ENCODE results near the gene WDR89.

WDR89 gene

DNA sequence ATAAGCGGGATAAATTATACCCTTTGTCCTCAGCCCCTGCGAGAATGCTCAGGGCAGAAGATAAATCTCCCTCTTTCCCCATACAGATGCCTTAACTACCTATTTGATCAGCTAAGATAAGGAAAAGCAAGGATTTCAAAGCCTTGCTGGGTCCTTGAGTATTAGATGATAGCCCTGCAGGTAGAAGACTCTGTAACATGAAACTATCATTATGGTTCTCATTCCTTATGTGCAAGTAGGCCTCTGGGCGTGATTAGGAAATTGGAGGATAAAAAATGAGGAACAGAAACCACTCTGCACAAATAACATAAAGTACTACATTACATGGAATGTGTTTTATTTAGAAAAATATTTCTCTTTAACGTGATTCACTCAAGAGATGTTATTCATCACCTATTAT is 14.5 kb upstream of the WDR89 start:
- TF ChIP-seq SIN3A (IDR thresholded peaks at IDR 0.05; ENCODE audit: borderline replicate concordance, insufficient read depth, low read length) (no peak), TAF1 (IDR thresholded peaks at IDR 0.05; ENCODE audit: borderline replicate concordance, insufficient read depth, low read length) (no peak), REST (IDR thresholded peaks at IDR 0.05; ENCODE audit: insufficient read depth in 1 of 2, low read depth in 2 of 2, low read length in 2 of 2) (no peak), FOXP2 (optimal IDR thresholded peaks at IDR 0.05; ENCODE audit: borderline replicate concordance, extremely low read depth, extremely low read length, insufficient read depth) (no peak), POLR2AphosphoS5 (IDR thresholded peaks at IDR 0.05; ENCODE audit: low read depth, low read length) (no peak)

DNA sequence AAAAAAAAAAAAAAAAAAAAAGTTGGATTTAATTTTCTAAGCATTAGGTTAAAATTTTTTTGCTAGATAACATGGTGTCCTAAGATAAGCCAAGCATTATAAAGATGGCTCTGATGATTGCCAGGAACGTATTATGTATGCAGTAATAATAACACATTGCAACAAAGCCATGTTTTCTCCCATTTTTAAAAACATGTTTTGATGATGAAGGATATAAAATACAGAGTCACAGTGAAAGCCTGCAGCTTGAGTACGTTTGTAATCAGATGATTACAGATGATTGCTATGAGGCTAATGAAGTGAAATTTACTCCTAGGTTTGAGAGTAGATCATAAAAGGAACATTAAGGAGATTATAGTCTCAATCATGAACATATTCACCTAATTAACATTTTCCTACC is 13.3 kb upstream of the WDR89 start:
- TF ChIP-seq TAF1 (IDR thresholded peaks at IDR 0.05; ENCODE audit: borderline replicate concordance, insufficient read depth, low read length) (no peak), REST (IDR thresholded peaks at IDR 0.05; ENCODE audit: insufficient read depth in 1 of 2, low read depth in 2 of 2, low read length in 2 of 2) (no peak), POLR2AphosphoS5 (IDR thresholded peaks at IDR 0.05; ENCODE audit: low read depth, low read length) (no peak)

GRCh38 chr14:63654346-63654745 is 12.7 kb upstream of the WDR89 start:
- TF ChIP-seq FOXP2 (optimal IDR thresholded peaks at IDR 0.05; ENCODE audit: borderline replicate concordance, extremely low read depth, extremely low read length, insufficient read depth) = no peak

GRCh38 chr14:63652406-63652805 is 10.7 kb upstream of the WDR89 start:
- no peak for TF ChIP-seq FOXP2 (optimal IDR thresholded peaks at IDR 0.05; ENCODE audit: borderline replicate concordance, extremely low read depth, extremely low read length, insufficient read depth)
- TF ChIP-seq REST (IDR thresholded peaks at IDR 0.05; ENCODE audit: insufficient read depth in 1 of 2, low read depth in 2 of 2, low read length in 2 of 2) = no peak
- TF ChIP-seq SIN3A (IDR thresholded peaks at IDR 0.05; ENCODE audit: borderline replicate concordance, insufficient read depth, low read length) = no peak
- TF ChIP-seq TAF1 (IDR thresholded peaks at IDR 0.05; ENCODE audit: borderline replicate concordance, insufficient read depth, low read length) = no peak
- TF ChIP-seq POLR2AphosphoS5 (IDR thresholded peaks at IDR 0.05; ENCODE audit: low read depth, low read length) = no peak

DNA sequence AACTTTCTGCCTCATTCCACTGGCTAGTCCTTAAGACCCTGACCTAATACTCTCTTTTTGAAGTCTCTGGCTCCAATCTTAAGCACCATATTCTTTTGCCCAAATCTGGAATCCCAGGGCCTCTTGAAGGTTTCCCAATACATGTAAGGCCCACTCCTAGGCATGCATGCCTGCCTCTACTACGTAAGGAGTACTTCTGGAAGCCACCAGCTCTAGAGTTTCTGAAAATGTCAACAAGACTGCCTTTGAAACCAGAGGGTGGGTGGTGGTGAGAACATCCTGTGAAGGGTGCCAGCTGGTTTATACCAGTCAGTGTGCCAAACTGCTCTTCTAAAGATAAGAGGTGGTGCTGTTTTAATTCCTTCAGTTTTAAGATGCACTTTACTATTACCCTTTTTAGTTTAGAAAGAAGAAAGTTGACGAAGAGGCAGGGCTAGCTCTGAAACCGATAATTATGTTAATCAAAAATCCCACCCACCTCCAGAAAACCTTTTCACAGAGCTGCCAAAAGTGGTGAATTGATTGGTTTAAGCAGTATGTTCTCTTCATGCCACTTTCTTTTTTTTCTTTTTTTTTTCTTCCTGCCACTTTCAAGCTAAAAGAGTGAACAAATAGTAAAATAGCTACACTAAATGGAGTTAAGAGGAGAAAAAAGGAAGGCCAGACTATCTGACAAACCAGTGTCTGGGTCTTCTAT is 8.7 kb upstream of the WDR89 start:
- no peak for TF ChIP-seq REST (IDR thresholded peaks at IDR 0.05; ENCODE audit: insufficient read depth in 1 of 2, low read depth in 2 of 2, low read length in 2 of 2)
- no peak for TF ChIP-seq FOXP2 (optimal IDR thresholded peaks at IDR 0.05; ENCODE audit: borderline replicate concordance, extremely low read depth, extremely low read length, insufficient read depth)
- TF ChIP-seq TAF1 (IDR thresholded peaks at IDR 0.05; ENCODE audit: borderline replicate concordance, insufficient read depth, low read length) = no peak
- TF ChIP-seq SIN3A (IDR thresholded peaks at IDR 0.05; ENCODE audit: borderline replicate concordance, insufficient read depth, low read length) = no peak
- no peak for TF ChIP-seq POLR2AphosphoS5 (IDR thresholded peaks at IDR 0.05; ENCODE audit: low read depth, low read length)
